ENCODE measurements around the gene CUX1.

DNA sequence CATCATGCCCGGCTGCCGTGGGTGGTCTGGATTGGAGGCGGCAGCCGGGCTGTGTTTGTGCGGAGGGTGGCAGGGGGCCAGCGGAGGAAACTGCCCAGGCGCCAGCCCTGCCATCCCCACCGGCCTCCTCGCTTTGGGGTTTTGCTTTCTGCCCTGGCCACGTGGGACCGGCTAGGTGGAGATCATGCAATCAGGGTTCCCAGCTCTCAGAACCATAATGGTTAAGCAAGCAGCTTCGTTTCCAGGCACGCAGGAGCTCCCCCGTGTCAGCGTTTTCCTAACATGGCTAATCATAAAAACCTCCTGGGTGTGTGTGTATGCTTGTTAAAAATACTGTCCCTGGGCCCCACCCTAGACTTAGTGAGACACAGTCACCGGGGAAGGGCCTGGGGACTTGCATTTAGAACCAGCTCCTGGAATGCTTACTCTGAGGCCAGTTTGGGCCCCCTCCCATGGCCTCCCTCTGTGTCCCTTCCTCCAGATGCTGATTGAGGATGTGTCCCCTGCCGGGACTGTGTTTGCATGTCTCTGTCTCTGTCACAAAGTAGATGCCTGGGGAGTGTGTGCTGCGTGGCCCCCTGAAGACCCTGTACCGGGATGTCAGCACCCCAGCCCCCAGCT lies 119.3 kb downstream of the CUX1 start:
- TF ChIP-seq, protein P1, sequence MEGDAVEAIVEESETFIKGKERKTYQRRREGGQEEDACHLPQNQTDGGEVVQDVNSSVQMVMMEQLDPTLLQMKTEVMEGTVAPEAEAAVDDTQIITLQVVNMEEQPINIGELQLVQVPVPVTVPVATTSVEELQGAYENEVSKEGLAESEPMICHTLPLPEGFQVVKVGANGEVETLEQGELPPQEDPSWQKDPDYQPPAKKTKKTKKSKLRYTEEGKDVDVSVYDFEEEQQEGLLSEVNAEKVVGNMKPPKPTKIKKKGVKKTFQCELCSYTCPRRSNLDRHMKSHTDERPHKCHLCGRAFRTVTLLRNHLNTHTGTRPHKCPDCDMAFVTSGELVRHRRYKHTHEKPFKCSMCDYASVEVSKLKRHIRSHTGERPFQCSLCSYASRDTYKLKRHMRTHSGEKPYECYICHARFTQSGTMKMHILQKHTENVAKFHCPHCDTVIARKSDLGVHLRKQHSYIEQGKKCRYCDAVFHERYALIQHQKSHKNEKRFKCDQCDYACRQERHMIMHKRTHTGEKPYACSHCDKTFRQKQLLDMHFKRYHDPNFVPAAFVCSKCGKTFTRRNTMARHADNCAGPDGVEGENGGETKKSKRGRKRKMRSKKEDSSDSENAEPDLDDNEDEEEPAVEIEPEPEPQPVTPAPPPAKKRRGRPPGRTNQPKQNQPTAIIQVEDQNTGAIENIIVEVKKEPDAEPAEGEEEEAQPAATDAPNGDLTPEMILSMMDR (IDR thresholded peaks at IDR 0.05) = no peak
- no peak for TF ChIP-seq POLR2A (IDR thresholded peaks at IDR 0.05)
